Uterus (tissue), 2 donors: ENCODE results near the gene STOM.

Experiments used
- POLR2A ChIP-seq, 2 donors: fragments of 450-650 bp; IDR thresholded peaks; one replicate each; pipeline ENCODE4 v1.6.1; 2016; ENCODE audit warnings: antibody characterized with exemption in 2 of 2, mild to moderate bottlenecking in 1 of 2, moderate library complexity in 1 of 2
- TF ChIP-seq, protein P1 (sequence below), 4 experiments: fragments of 200-600 bp in 2 of 4; fragments of 450-650 bp in 2 of 4; sonication (generic) in 2 of 4; IDR thresholded peaks; one replicate each; pipeline ENCODE4 v1.5.1; 2016 to 2019; ENCODE audit warnings: antibody characterized with exemption in 4 of 4, mild to moderate bottlenecking in 2 of 4, moderate library complexity in 1 of 4

DNA sequence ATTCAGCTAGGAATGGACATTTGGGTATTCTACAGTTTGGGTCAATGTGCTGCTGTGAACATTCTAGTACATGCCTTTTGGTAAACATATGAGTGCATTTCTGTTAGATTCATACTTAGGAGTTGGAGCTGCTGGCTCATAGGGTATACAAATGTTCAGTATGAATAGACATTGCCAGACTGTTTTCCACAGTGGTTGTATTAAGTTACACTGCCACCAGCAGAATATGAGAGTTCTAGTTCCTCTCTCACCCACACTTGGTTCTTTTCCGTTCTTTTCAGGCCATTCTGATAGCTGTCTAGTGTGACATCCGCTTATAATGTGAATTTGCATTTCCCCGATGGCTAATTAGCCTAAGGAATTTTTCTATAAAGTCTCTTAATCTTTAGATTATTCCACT is 25.0 kb downstream of the STOM start:
- TF ChIP-seq, protein P1, sequence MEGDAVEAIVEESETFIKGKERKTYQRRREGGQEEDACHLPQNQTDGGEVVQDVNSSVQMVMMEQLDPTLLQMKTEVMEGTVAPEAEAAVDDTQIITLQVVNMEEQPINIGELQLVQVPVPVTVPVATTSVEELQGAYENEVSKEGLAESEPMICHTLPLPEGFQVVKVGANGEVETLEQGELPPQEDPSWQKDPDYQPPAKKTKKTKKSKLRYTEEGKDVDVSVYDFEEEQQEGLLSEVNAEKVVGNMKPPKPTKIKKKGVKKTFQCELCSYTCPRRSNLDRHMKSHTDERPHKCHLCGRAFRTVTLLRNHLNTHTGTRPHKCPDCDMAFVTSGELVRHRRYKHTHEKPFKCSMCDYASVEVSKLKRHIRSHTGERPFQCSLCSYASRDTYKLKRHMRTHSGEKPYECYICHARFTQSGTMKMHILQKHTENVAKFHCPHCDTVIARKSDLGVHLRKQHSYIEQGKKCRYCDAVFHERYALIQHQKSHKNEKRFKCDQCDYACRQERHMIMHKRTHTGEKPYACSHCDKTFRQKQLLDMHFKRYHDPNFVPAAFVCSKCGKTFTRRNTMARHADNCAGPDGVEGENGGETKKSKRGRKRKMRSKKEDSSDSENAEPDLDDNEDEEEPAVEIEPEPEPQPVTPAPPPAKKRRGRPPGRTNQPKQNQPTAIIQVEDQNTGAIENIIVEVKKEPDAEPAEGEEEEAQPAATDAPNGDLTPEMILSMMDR (IDR thresholded peaks at IDR 0.05) = no peak
- TF ChIP-seq POLR2A (IDR thresholded peaks at IDR 0.05) = no peak
